NCI-H446 treated with DMSO at 0.1 percent for 48 hours (cell line): ENCODE measurements around the gene DENND1A.

Experiments
- DNase-seq: peaks from one replicate; lab custom pipeline; 2025; lab: John Stamatoyannopoulos, UW

DENND1A gene

DNA sequence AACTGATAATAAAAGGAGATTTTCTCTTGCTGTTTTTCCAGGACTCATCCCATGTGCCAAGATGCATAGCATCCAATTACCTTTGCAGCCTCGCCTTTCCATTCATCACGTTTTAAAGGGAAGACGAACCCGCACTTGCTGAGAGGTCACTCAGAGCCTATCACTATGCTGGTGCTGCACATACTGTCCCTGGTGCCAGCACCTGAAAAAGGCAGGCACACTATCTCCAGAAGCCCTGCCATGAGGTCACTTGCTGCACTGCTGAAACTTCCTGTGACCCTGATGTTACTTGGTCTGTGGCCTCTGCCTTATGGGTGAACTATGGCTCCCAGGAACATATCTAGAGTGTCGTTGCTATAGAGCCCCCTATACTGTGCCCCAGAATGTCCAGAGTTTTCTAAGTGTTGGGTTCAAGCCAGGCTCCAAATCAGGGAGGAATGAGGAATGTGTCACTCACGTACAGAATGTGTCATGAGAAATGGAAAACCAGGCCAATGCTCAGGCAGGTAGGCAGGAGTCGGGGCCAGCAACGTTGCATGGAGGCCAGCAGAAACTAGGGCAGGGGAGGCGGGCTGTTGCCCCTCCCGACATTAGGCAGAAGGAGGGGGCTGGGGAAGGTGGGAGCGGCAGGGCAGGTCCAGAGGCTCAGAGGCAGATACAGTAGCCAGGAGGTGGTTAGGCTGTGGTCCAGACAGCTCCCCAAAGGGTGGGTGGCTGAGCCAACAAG, 311.8 kb downstream of the DENND1A start:
- DNase-seq = no peak

DNA sequence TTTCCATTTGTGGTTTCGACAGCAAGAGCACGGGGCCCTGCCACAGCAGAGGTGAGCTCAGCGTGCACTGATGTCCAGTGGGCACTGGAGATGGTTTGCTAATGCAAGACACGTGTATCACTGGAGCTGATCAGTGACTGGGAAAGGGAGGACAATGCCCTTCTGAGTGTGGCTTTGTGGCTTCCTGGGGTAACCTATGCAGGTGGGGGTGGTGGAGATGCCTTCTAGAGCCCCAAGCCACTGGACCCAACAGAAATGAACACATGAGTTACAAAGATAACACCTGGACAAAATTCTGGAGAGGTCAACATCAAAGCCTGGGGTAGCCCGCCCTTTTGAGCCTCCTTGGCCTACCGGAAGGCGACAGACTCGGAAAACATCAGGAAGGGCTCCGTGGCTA, 312.6 kb downstream of the DENND1A start:
- no peak for DNase-seq

DNA sequence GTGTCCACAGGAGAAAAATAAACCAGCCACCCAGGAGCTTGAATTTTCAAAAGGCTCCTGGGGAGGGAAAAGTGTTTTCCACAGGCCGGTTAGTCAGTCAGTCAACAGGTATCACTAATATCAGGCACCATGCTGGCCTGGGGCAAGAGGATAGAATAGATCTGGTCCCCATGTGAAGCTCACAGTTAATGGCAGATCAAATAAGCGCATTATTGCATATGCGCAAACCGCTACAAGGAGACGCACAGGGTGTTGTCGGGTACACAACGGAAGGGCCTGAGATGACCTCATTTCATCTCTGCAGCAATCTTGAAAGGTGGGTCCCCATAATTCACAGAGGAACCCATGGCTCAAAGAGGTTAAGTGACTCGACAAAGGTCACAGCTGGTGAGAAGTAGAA, 313.2 kb downstream of the DENND1A start:
- no peak for DNase-seq

DNA sequence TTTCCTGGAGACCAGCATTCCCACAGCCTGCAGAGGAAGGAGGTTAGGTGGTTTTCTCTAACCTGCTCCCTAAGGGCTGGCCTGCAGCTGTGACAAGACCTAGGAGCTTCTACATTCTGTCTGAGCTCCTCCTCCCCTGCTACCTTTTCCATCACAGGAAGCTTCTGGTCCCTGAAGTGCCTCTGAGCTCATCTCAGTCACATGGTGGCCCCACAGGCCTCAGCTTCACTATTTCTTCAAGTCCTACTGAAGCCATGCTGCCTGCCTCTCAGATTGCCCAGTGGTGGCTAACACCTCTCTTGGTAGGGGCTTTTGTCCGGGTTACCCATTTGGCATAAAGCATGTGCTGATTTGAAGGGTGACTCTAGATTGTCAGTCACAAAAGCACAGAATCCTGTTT, 314.5 kb downstream of the DENND1A start:
- no peak for DNase-seq

DNA sequence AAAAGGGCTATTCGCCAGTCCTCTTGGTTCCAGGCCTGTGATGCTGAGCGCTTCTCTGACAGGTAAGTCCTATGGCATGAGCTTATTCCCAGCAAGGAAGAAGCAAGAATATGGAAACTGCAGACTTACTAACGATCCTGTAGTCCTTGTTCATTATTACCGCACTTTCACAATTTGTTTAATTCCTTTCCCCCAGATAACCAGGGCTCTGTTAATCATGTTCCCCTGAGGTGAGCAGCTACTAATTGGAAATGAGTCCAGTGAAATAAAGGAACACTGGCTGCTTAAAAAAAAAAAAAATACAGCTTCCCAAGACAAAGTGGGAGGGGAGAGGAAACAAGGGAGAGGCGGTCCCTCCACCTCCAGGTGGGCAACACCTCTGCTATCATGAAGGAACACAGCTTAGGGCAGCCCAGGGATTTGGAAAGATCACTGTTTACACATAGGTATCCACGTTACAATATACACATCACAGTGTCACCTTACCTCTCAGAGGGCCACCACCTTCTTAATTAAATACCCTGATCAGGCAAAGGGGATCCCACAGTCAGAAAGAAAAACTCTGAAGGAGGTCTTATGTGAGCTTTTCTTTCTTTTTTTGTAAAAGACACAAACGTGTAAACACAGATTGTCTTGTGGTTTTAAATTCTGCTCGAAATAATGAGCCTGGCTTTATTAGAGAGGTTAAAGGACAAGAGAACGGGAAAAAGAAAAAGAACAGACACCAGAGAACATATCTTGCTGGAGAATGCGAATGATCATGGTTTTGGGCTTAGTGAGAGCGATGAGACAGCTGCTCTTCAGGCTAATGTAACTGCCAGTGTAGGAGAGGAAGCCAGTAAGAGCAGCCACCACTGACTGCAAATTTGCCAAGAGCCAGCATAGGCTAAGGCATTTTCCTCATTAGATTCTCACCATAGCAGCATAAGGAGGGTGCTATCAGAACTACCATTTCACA, 315.3 kb downstream of the DENND1A start:
- DNase-seq = no peak

DNA sequence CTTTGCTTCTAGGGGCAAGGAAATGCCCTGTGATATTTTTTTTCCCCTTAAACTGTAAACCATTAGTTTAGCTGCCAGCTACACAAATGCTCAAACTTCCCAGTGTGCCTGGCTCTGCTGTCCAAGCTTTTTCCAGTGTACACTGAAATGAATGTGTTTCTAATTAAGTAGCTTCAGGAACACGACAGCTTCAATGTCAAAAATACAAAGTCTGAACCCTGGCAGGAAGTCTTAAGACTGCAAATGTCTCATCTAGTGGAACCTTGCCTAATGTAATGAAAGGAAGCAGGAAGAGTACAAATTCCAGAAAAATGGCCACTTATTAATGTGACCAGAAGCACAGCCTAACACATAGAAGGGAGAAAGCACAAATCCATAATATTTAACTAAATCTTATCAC, 318.7 kb downstream of the DENND1A start:
- DNase-seq = no peak

DNA sequence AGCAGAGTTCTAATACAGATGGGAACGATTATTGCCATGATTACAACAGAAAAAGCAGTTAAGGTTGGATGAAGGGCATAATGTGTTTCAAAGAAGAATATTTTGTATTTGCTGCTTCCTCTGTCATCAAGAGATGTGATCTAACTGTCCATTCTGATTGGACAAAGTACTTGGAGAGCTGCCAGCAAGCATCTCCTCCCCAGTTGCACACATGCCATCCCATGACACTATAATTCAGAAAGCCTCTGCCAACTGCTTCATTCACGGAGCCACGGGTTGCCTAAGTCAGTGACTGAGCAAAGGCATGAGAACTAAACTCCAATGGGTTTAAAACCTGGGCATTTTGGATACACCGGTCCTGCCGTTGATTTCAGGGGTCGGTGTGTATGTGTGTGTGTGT, 320.1 kb downstream of the DENND1A start:
- DNase-seq = peak; percentile 11

DNA sequence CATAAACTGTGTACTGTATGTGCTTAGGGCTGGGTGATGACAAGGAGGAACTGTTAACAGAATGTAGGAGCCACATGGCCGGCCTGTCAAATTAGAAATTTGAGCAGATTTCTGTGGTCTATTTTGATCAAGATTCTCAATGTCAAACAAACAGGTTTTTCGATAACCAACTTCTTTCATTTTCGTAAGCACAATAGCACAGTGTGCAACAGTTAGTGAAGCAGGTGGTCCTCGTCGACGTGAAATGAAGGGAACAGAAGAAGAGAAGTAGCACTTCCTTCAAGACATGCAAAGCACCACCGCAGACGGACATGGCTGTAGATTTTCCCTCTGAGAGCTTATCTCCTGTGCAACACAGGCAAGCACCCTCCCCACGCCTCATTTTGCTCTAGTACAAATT, 321.8 kb downstream of the DENND1A start:
- no peak for DNase-seq

DNA sequence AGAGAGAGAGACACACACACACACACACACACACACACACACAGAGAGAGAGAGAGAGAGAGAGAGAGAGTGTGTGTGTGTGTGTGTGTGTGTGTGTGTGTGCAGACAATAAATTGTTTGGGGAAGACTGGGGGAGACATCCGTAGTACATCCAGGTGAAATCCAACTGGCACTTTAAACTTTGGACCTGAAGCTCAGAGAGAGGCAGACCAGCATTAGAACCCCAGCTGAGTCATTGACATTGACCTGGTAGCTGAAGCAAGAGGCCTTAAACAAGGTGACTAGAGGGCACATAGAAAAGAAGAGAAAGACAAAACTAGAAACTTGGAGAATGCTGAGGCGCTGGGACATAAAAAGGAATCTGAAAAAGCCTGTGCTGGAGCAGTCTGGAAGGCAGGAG, 322.4 kb downstream of the DENND1A start:
- no peak for DNase-seq

DNA sequence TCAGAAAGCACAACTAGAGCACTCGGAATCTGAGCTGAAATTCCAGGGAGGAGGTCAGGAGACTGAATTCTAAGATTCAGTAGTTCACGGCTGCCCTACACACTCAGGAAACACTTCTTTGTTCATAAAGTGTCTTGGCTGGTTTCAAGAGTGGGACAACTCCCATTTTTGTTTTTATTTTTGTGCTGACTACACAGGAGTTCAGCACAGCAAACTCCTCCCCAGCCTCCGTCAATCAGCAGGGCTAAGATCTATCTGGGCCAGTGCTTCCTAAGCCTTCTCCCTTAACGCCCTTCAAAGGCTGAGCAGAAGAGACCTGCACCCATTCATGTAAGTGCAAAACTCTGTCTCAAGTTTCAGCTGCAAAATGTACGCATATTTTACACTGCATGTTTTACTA, 323.8 kb downstream of the DENND1A start:
- no peak for DNase-seq

DNA sequence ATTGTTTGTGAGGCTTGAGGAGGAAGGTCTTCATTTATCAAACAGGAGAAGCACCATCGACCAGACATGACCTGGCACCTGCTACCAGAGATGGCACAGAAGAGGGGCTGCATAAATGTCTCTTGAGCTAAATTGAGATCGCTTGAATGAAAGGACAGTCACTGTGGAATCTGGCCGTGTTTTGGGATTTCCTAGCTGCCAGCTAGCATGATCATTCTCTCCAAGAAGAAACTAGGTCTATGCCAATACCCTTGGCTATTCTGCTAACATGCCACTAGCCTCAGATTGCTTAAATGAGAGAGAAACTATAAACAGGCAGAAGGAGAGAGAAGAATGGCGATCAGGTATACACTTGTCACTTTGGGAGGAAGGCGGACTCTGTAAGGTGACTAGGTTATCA, 324.6 kb downstream of the DENND1A start:
- no peak for DNase-seq

DNA sequence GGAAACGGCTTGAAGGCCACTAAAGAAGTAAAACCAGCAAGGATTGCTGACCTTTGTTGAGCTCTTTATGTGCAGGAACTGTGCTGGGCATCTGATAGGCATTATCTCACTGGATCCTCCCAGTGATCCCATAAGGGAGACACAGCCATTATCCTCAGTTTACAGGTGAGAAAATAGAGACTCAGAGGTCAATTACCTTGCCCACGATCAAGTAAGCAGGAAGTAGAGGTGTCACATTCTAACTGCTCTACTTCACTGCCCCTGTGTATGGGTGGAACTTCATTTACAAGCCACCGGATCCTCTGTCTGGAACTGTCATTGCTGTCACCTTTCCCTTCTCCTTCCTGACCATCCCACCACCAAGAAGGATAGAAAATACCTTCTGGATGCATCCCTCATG, 325.1 kb downstream of the DENND1A start:
- DNase-seq = no peak

DNA sequence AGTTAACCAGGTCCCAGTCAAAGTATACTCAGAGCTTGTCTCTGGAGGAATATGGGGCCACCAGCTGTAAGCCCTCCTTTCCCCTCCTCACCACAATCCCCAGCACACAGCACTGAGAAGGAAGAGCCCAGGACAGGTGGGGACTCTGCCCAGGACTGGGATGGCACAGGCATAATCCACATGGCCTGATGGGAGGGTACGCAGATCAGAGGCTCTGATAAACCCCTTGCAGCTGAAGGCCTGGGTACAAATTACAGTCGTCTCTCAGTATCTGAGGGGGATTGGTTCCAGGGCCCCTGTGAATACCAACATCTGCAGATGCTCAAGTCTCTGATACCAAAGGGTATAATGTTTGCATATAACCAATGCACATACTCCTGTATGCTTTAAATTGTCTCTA, 328.1 kb downstream of the DENND1A start:
- no peak for DNase-seq

DNA sequence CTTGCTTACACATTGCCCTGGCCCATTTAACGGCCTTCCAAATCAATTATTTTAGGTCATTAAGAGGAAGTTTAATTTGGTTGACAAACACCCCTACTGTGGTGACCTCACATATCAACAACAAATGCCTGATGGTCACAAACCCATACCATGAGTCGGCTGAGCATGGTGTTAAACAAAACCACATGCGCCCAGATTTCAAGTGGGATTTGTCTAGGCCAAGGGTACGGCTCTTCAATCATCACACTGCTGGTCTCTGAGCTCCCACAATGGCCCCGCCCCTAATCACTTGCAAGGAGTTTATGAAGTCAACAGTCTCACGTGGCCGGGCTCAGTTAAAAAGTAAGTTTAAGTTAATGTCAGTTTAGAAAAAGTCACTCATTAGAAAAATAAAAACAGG, 330.1 kb downstream of the DENND1A start:
- DNase-seq = no peak

DNA sequence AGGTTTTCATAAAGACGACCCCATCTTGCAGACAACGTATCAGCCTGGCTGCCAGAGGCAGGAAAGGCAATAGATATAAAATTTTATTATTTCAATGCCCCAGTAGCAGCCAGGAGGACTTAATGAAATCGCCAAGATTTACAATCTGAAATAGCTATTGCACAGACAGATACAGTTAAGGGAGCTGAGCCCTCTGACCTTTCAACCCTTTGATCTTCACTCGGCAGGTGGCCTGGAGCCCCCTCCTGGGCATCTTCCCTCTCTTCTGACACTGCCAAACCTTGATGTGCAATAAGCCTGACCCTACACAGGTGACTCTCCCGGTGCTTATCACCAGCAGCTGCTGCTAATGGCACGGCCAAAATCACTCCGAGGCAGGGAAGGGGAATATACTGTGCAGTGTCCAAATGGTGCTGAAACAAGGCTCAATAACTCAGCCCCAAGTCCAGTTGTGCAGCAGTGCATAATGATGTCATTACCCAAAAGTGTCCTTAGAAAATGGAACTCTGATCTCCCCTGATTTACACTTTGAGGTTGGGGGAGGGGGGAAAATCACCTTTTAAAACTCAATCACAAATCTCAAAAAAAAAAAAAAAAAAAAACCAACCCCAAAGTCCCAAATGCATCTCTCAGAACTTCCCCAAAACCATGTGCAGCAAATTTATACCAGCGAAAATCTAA, 331.9 kb downstream of the DENND1A start:
- no peak for DNase-seq

DNA sequence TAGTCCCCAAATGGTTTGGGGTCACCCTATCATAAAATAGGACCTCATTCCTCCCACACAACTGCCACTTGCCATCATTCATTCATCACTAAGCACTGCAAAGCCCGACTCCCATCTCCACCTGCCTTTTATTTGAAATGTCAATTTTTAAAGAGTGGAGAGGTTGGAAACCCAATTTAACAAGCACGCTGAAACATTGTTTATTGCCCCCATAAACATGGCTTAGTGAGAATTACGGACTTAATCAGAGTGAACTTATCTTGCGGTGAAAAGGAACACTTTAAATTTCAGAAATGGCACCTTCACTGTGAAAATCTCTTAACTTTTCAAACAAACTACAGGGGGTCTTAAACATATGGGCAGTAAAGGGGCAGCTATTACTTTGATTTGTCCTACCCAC, 332.9 kb downstream of the DENND1A start:
- DNase-seq = no peak

DNA sequence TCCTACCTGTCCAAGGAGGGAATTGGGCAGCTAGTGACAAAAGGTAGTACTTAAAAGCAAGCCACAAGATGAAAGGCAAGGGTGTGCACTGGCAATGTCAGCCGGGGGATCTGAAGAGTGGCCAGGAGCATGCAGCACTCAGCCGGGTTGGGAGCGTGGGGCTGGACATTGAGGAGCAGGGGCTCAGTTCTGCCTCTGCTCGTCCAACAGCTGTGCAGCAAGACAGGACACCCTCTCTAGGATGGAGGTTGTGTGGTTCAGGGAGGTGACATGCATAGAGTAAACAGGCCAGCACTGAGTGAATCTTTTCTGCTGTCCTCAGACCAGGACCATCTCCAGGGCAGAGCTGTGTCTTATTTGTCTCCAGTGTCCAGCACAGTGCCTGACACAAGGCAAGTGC, 338.6 kb downstream of the DENND1A start:
- no peak for DNase-seq

DNA sequence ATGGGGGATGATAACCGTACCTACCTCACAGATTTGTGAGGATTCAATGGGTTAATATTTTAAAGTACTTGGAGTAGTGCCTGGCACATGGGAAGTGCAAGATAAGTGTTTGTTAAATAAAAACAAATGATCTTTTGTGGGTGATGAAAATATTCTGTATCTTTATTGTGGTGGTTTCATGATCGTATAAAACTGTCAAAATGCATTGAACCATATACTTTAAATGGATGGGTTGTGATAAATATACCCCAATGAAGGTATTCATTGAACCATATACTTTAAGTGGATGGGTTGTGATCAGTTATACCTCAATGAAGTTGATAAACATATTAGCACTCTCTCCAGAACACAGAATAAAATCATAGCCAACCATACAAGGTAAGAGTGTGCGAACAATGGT, 339.4 kb downstream of the DENND1A start:
- DNase-seq = no peak

DNA sequence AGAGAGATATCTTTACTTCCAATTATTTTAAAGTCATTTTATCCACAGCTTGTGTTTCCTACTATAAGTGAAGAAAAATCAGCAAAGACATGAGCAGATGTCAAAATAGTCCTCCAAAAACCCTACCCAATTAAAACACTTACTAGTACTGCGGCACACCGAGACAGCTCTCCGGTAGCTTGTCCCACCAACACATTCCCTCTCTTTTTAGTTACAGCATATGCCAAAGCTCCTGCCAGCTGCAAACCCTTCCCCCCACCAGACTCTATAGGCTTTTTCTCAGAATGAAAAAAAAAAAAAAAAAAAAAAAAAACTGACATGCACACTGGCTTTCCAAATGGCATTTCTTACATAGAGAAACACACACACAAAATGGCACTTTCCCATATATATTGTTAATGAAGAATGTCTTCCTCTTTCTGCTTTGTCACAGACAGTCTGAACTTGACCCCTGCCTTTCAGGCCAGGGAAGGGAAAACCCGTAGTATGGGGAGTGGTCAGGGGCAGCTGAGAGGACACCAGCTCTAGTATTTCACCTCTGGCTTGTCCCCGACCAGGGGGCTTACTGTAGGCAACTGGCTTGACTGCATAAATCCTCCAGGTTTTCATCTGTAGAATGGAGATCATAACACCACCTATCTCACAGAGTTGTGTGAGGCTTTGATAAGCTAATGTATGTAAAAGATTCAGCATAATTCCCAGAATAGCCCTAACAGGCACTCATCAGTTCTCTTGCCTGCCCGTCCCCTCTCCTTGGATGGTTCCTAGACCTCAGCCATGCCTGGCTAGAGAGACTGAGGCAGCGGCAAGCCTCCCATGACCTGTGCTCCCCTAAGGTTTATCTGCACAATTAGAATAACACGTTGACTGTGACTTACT, 340.3 kb downstream of the DENND1A start:
- no peak for DNase-seq

DNA sequence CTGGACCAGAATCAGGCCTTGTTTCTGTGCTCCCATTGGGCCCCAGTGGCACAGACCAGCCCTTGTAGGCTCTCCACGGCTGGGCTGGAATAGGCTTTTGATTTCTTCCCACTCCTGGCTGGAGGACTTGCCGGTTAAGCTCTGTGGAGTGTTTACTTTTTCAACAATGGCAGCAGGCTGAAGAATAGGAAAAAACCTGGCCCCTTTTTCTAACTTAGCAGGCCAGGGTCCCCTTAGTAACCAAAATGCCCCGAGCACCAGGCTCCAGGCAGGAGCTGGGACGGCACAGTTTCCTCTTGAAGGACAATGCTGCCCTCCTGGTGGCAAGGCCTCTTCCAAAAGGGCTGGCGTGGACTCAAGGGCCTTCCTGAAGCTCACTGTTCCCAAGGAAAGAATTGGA, 343.7 kb downstream of the DENND1A start:
- no peak for DNase-seq

DNA sequence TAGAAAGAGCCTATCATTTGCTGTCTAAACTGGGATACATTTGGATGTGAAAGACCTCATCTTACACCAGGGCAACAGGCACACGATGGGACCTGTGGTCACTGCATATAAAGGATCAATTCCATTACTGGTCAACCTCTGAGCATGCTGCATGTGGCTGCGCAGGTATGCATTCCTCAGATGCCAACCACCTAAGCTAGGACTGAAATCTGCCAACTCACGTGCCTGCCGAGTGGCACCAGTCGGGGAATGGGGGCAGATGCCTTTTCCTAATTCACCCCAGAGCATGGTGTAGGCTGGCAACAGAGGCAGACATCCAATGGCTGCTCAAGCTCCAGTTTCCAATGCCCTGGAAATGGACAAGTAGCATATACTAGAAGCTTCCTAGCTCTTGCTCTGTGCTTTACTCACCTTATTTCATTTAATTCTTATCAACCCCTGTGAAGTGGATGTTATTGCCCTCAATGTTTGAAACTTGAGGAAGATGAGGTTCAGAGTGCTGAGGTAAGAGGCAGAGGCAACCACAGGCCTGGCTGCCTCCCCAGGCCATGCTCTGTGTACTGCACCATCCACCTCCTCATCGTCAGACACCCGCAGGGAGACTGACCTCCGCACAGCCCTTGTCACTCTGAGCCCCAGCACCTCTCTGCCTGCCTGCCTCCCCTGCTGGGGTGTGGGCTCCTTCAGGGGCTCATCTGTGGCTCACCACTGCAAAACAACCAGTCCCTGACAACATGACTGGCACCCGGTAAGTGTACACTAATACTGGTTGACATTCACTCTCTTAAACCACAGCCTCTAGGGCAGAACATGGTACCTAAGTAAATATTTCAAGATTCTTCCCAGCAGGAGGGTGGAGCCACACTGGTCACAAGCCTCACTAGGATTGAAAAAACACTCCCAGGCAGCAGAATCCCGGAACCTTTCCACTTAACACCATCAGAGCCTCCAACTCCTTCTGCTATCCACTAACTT, 345.4 kb downstream of the DENND1A start:
- DNase-seq = no peak
